ENCODE measurements around the gene HAND1. TPM values are rescaled to one million over a fixed set of nuclear protein-coding genes. Genes with fewer than 3 reads are reported as not detected.

The HAND1 gene
- total and polyA plus RNA-seq, 9 of the 15 experiments (the other 6 are each of a cell fraction or from before 2014, with no cell fraction given) = not detected

DNA sequence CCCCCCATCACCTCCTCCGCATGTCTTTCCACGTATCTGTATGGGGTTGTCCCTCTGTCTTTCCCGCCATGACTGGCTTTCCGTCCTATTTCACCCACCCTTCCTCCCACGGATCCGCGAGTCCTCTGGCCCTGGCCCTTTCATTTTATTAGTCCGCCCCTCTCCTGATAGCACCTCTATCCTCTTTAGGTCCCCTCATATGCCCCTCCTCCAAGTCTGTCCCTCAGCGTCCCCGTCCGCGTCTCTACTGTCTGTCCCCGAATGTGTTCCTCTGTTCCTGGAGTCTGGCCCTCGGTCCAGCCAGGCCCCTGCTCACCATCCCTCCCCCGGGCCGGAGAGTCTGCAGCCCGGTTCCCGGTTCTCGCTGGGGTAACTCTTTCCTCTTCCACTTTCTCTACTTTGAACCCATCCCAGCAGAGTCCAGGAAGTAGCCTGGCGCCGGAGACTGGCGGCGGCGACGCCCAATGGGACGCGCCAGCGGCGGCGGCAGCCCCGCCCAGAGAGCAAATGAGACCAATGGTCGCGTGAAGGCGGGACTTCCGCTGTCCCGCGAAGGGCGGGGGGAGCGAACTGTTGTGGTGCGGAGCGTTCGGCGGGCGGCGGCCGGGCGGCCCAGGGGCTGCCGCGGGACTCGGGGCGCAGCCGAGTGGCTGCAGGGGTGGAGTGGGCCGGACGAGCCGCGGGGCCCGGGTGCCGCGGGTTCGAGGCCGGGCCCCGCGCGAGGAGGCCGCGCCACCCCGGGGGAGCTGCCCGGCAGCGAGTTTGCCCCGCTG lies 32.4 kb downstream of the HAND1 start, which contains the start of gene SAP30L (continued):
- no peak for TF ChIP-seq PURB (CRISPR knock-in tag; IDR thresholded peaks at IDR 0.05; ENCODE audit: low read depth)
- TF ChIP-seq DMBX1 (CRISPR knock-in tag; IDR thresholded peaks at IDR 0.05; ENCODE audit: borderline replicate concordance) = no peak
- TF ChIP-seq, protein P1, sequence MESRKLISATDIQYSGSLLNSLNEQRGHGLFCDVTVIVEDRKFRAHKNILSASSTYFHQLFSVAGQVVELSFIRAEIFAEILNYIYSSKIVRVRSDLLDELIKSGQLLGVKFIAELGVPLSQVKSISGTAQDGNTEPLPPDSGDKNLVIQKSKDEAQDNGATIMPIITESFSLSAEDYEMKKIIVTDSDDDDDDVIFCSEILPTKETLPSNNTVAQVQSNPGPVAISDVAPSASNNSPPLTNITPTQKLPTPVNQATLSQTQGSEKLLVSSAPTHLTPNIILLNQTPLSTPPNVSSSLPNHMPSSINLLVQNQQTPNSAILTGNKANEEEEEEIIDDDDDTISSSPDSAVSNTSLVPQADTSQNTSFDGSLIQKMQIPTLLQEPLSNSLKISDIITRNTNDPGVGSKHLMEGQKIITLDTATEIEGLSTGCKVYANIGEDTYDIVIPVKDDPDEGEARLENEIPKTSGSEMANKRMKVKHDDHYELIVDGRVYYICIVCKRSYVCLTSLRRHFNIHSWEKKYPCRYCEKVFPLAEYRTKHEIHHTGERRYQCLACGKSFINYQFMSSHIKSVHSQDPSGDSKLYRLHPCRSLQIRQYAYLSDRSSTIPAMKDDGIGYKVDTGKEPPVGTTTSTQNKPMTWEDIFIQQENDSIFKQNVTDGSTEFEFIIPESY (CRISPR knock-in tag; IDR thresholded peaks at IDR 0.05) = no peak
- TF ChIP-seq, protein P2, sequence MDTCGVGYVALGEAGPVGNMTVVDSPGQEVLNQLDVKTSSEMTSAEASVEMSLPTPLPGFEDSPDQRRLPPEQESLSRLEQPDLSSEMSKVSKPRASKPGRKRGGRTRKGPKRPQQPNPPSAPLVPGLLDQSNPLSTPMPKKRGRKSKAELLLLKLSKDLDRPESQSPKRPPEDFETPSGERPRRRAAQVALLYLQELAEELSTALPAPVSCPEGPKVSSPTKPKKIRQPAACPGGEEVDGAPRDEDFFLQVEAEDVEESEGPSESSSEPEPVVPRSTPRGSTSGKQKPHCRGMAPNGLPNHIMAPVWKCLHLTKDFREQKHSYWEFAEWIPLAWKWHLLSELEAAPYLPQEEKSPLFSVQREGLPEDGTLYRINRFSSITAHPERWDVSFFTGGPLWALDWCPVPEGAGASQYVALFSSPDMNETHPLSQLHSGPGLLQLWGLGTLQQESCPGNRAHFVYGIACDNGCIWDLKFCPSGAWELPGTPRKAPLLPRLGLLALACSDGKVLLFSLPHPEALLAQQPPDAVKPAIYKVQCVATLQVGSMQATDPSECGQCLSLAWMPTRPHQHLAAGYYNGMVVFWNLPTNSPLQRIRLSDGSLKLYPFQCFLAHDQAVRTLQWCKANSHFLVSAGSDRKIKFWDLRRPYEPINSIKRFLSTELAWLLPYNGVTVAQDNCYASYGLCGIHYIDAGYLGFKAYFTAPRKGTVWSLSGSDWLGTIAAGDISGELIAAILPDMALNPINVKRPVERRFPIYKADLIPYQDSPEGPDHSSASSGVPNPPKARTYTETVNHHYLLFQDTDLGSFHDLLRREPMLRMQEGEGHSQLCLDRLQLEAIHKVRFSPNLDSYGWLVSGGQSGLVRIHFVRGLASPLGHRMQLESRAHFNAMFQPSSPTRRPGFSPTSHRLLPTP (IDR thresholded peaks at IDR 0.05; ENCODE audit: borderline replicate concordance, extremely low read depth, insufficient read length) = peak; percentile 33
- TF ChIP-seq SMARCA5 (IDR thresholded peaks at IDR 0.05) = no peak
- TF ChIP-seq FOSL1 (tag; conservative IDR thresholded peaks at IDR 0.05) = no peak
- no peak for TF ChIP-seq ILF3 (IDR thresholded peaks at IDR 0.05; ENCODE audit: borderline replicate concordance)
- TF ChIP-seq, protein P3, sequence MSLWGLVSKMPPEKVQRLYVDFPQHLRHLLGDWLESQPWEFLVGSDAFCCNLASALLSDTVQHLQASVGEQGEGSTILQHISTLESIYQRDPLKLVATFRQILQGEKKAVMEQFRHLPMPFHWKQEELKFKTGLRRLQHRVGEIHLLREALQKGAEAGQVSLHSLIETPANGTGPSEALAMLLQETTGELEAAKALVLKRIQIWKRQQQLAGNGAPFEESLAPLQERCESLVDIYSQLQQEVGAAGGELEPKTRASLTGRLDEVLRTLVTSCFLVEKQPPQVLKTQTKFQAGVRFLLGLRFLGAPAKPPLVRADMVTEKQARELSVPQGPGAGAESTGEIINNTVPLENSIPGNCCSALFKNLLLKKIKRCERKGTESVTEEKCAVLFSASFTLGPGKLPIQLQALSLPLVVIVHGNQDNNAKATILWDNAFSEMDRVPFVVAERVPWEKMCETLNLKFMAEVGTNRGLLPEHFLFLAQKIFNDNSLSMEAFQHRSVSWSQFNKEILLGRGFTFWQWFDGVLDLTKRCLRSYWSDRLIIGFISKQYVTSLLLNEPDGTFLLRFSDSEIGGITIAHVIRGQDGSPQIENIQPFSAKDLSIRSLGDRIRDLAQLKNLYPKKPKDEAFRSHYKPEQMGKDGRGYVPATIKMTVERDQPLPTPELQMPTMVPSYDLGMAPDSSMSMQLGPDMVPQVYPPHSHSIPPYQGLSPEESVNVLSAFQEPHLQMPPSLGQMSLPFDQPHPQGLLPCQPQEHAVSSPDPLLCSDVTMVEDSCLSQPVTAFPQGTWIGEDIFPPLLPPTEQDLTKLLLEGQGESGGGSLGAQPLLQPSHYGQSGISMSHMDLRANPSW (CRISPR knock-in tag; IDR thresholded peaks at IDR 0.05) = no peak
- no peak for TF ChIP-seq CBX8 (IDR thresholded peaks at IDR 0.05; ENCODE audit: borderline replicate concordance, extremely low read depth, low read depth, low read length, poor library complexity, severe bottlenecking)
- TF ChIP-seq ZNF146 (CRISPR knock-in tag; IDR thresholded peaks at IDR 0.05; ENCODE audit: unreplicated experiment) = no peak
- no peak for TF ChIP-seq STAG1 (CRISPR knock-in tag; IDR thresholded peaks at IDR 0.05; ENCODE audit: borderline replicate concordance)
- TF ChIP-seq RUNX1 (IDR thresholded peaks at IDR 0.05; ENCODE audit: low read depth) = no peak
- TF ChIP-seq ARID2 (IDR thresholded peaks at IDR 0.05) = peak; percentile 25; the same call in 1 of the 2 replicates
- TF ChIP-seq CC2D1A (IDR thresholded peaks at IDR 0.05) = no peak
- TF ChIP-seq, protein P4, sequence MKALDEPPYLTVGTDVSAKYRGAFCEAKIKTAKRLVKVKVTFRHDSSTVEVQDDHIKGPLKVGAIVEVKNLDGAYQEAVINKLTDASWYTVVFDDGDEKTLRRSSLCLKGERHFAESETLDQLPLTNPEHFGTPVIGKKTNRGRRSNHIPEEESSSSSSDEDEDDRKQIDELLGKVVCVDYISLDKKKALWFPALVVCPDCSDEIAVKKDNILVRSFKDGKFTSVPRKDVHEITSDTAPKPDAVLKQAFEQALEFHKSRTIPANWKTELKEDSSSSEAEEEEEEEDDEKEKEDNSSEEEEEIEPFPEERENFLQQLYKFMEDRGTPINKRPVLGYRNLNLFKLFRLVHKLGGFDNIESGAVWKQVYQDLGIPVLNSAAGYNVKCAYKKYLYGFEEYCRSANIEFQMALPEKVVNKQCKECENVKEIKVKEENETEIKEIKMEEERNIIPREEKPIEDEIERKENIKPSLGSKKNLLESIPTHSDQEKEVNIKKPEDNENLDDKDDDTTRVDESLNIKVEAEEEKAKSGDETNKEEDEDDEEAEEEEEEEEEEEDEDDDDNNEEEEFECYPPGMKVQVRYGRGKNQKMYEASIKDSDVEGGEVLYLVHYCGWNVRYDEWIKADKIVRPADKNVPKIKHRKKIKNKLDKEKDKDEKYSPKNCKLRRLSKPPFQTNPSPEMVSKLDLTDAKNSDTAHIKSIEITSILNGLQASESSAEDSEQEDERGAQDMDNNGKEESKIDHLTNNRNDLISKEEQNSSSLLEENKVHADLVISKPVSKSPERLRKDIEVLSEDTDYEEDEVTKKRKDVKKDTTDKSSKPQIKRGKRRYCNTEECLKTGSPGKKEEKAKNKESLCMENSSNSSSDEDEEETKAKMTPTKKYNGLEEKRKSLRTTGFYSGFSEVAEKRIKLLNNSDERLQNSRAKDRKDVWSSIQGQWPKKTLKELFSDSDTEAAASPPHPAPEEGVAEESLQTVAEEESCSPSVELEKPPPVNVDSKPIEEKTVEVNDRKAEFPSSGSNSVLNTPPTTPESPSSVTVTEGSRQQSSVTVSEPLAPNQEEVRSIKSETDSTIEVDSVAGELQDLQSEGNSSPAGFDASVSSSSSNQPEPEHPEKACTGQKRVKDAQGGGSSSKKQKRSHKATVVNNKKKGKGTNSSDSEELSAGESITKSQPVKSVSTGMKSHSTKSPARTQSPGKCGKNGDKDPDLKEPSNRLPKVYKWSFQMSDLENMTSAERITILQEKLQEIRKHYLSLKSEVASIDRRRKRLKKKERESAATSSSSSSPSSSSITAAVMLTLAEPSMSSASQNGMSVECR (CRISPR knock-in tag; IDR thresholded peaks at IDR 0.05) = no peak
